Measurements from ENCODE around the gene NR1I3. TPM values are rescaled to one million over a fixed set of nuclear protein-coding genes. Genes with fewer than 3 reads are reported as not detected.

NR1I3 gene
- total and polyA plus RNA-seq, 3 donors from 2014 or later: 0.31 to 0.68 (median 0.57) TPM

DNA sequence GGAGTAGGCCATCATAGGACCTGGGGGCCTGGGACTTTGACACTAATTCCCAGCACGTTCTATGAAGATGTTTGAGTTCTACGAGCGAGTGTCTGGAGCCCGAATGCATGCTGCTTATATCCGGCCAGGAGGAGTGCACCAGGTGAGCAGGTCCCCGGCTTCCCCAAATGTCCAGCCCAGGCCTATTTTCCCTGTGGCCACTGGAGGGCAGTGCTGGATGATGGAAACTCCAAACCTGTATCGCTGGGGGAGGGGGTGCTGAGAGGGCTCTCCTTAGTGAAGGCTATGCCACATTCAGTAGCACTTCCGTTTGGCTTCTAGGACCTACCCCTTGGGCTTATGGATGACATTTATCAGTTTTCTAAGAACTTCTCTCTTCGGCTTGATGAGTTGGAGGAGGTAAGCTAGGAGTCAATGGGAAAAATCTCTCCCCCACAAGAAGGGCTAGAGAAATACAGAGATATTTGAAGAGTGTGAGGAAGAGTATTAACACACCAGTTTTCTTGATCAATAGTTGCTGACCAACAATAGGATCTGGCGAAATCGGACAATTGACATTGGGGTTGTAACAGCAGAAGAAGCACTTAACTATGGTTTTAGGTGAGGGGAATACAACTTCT lies 28.1 kb downstream of the NR1I3 start:
- Histone ChIP-seq H3K4me1 (no peaks in the 10 kb centered on the region), H3K4me3 (no peak overlapping the region), H3K27me3 (no peaks in the 10 kb centered on the region), H3K27ac (no peak overlapping the region), H3K9me3 (no peaks in the 10 kb centered on the region), H3K36me3 (ENCODE audit: low read depth, missing control alignments) (no peaks in the 10 kb centered on the region)
- intact Hi-C loops (cut with DNase I; ENCODE audit: low total_unique reads): loop anchor here (10.0 kb wide), 1 partner anchor 175 kb away; no protein-coding TSS in a partner anchor
- WGBS, 2 donors: 41 to 51% methylated on average over 9 to 11 of the region's 11 CpGs
- DNase-seq: peak; percentile 80
- TF ChIP-seq POLR2A (IDR thresholded peaks at IDR 0.05): no peak
- TF ChIP-seq, protein P1, sequence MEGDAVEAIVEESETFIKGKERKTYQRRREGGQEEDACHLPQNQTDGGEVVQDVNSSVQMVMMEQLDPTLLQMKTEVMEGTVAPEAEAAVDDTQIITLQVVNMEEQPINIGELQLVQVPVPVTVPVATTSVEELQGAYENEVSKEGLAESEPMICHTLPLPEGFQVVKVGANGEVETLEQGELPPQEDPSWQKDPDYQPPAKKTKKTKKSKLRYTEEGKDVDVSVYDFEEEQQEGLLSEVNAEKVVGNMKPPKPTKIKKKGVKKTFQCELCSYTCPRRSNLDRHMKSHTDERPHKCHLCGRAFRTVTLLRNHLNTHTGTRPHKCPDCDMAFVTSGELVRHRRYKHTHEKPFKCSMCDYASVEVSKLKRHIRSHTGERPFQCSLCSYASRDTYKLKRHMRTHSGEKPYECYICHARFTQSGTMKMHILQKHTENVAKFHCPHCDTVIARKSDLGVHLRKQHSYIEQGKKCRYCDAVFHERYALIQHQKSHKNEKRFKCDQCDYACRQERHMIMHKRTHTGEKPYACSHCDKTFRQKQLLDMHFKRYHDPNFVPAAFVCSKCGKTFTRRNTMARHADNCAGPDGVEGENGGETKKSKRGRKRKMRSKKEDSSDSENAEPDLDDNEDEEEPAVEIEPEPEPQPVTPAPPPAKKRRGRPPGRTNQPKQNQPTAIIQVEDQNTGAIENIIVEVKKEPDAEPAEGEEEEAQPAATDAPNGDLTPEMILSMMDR (IDR thresholded peaks at IDR 0.05): peak; percentile 61 to 83 (median 82)

DNA sequence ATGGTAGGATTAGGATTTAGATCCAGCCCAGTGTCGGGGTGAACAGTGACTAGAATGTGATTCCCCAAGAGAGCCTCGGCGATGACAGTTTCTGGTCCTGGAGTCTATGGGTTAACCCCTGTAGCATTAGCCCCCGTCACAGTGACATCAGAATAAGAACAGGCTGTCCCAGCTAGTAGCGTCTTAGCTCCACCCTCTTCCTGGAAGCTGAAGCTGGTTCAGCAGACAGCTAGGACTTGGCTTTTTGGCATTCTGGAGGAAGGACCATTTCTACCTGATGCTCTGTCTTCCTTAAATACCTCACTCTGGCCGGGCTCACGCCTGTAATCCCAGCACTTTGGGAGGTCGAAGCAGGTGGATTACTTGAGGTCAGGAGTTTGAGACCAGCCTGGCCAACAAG lies 30.8 kb downstream of the NR1I3 start:
- H3K9me3 ChIP-seq: no peaks in the 10 kb centered on the region
- H3K27ac ChIP-seq: peak overlapping the region in 1 of 2 donors; percentile 69
- intact Hi-C loops (cut with DNase I; ENCODE audit: low total_unique reads): no loop called here
- peak; percentile 41 for DNase-seq
- H3K4me1 ChIP-seq: peaks cover 10% of the 10 kb centered on the region
- H3K27me3 ChIP-seq: no peaks in the 10 kb centered on the region
- no peak for TF ChIP-seq POLR2A (IDR thresholded peaks at IDR 0.05)
- TF ChIP-seq, protein P1 (IDR thresholded peaks at IDR 0.05): no peak
- H3K4me3 ChIP-seq: no peak overlapping the region
- no peaks in the 10 kb centered on the region for H3K36me3 ChIP-seq (ENCODE audit: low read depth, missing control alignments)
- 58 to 68% methylated on average over 8 of the region's 8 CpGs for WGBS, 2 donors

DNA sequence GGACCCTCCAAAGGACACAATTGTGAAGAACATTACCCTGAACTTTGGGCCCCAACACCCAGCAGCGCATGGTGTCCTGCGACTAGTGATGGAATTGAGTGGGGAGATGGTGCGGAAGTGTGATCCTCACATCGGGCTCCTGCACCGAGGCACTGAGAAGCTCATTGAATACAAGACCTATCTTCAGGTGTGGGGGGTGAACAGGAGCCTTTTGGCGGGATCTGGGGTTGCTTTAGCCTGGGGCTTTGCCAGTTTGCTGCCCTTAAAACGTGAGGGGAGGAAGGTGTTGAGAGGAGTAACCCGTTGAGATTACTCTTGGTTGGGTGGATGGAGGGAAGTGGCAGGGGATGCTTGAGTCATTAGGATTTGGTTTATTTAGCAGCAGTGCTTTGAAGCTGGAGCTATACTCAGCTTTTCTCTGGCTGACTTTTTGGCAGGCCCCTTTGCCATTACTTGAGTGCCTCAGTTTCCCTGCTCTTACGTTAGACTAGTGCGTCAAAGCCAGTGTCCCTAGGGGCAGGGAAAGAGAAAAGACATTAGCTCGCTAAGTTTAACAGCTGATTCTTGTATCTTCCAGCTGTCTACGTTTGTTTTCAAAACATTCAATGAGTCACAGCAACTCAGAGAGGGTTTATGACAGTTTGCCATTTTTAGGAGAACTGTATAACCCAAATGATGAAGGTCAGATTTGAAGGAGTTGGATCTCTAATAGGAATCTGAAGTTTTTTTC lies 31.4 kb downstream of the NR1I3 start:
- no peak for DNase-seq
- H3K27ac ChIP-seq: peak overlapping the region in 1 of 2 donors; percentile 69
- H3K4me3 ChIP-seq: no peak overlapping the region
- H3K27me3 ChIP-seq: no peaks in the 10 kb centered on the region
- intact Hi-C loops (cut with DNase I; ENCODE audit: low total_unique reads): no loop called here
- 77 to 80% methylated on average over 12 of the region's 12 CpGs for WGBS, 2 donors
- no peaks in the 10 kb centered on the region for H3K36me3 ChIP-seq (ENCODE audit: low read depth, missing control alignments)
- peaks cover 11% of the 10 kb centered on the region for H3K4me1 ChIP-seq
- no peaks in the 10 kb centered on the region for H3K9me3 ChIP-seq
- TF ChIP-seq, protein P1 (IDR thresholded peaks at IDR 0.05): no peak
- TF ChIP-seq POLR2A (IDR thresholded peaks at IDR 0.05): no peak

- WGBS, 2 donors: 0 to 1% methylated on average over 23 to 52 of the region's 53 CpGs
- Histone ChIP-seq H3K4me3 (peak within 1 kb of the TSS; percentile 72 to 84), H3K4me1 (peaks cover 55% of the 10 kb centered on the region), H3K36me3 (ENCODE audit: low read depth, missing control alignments) (no peaks in the 10 kb centered on the region), H3K27ac (peak within 1 kb of the TSS; percentile 99 to 100), H3K27me3 (no peaks in the 10 kb centered on the region), H3K9me3 (no peaks in the 10 kb centered on the region)
- DNase-seq: peak; percentile 100
- intact Hi-C loops (cut with DNase I; ENCODE audit: low total_unique reads): no loop called here
- no peak for TF ChIP-seq POLR2A (IDR thresholded peaks at IDR 0.05)
- TF ChIP-seq, protein P1 (IDR thresholded peaks at IDR 0.05): peak in 1 of 3 experiments; percentile 14
Observed at GRCh38 chr1:161201836-161202712, 35.9 kb downstream of the NR1I3 start, which contains the start of gene NDUFS2. Gene NDUFS2 (plus strand): TSS chr1:161202367. CDS start chr1:161202386, 19 bp downstream.
